ENCODE results near the gene TTYH1. TPM values are rescaled to one million over a fixed set of nuclear protein-coding genes. Genes with fewer than 3 reads are reported as not detected.

Gene TTYH1
- total and polyA plus RNA-seq, 3 donors from 2014 or later = 126 to 248 (median 226) TPM

DNA sequence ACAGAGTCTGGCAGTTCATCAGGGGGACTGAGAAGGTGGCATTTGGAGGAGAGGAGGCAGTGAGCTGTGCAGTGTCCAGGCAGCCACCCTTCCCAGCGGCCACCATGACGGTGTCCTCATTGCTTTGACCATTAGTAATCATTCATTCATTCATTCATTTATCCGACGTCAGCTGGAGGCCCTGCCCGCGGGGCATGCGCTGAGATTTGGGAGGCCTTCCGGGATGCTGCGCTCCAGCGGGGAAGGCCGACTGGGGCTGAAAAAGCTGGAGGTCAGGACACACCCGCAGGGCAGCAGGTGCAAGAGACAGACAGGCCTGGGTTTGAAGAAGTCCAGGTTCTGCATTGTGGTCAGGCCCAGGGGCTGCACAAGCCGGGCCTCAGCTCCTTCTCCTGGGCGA lies 8.9 kb downstream of the TTYH1 start:
- Histone ChIP-seq H3K4me3 (no peak overlapping the region), H3K4me1 (peaks cover 11% of the 10 kb centered on the region), H3K27ac (no peak overlapping the region), H3K9me3 (no peaks in the 10 kb centered on the region), H3K27me3 (no peaks in the 10 kb centered on the region), H3K36me3 (ENCODE audit: low read depth, missing control alignments) (no peaks in the 10 kb centered on the region)
- intact Hi-C loops (cut with DNase I; ENCODE audit: low total_unique reads) = no loop called here
- WGBS, 2 donors = 86 to 91% methylated on average over 12 to 14 of the region's 14 CpGs
- no peak for DNase-seq
- TF ChIP-seq POLR2A (IDR thresholded peaks at IDR 0.05) = no peak
- TF ChIP-seq, protein P1, sequence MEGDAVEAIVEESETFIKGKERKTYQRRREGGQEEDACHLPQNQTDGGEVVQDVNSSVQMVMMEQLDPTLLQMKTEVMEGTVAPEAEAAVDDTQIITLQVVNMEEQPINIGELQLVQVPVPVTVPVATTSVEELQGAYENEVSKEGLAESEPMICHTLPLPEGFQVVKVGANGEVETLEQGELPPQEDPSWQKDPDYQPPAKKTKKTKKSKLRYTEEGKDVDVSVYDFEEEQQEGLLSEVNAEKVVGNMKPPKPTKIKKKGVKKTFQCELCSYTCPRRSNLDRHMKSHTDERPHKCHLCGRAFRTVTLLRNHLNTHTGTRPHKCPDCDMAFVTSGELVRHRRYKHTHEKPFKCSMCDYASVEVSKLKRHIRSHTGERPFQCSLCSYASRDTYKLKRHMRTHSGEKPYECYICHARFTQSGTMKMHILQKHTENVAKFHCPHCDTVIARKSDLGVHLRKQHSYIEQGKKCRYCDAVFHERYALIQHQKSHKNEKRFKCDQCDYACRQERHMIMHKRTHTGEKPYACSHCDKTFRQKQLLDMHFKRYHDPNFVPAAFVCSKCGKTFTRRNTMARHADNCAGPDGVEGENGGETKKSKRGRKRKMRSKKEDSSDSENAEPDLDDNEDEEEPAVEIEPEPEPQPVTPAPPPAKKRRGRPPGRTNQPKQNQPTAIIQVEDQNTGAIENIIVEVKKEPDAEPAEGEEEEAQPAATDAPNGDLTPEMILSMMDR (IDR thresholded peaks at IDR 0.05) = no peak

DNA sequence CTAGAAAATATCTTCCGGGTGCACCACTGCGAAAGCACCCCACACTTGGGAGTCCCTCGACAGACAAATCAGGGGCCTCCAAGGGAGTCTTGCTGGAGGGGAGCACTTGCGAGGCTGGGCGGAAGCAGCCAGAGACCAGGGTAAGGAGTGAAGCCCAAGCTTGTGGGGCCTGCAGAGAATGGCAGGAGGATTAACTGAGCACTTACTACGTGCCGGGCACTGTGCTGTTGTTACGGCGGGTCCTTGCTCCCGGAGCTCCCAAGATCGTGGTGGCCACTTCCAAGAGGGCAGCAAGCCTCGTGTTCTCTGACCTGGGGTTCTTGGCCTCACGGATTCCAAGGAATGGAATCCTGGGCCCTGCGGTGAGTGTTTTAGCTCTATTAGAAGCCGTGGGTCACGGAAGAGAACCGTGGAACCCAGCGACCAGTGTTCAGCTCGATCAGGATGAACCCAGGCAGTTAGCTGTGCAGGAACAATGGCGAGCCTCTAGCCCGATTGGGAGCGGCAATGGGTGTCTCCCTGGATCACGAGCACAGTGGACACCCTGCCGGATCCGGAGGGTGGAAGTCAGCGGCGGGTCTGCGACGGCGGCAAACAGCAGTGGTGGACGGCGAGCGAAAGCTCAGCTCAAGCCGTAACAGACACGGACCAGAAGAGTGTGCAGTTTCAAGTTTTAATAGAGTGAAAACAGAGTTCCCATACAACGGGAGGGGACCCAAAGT lies 9.6 kb downstream of the TTYH1 start:
- 87 to 93% methylated on average over 17 to 36 of the region's 36 CpGs for WGBS, 2 donors
- Histone ChIP-seq H3K27me3 (no peaks in the 10 kb centered on the region), H3K4me3 (no peak overlapping the region), H3K27ac (no peak overlapping the region), H3K36me3 (ENCODE audit: low read depth, missing control alignments) (no peaks in the 10 kb centered on the region), H3K9me3 (no peaks in the 10 kb centered on the region), H3K4me1 (peaks cover 7% of the 10 kb centered on the region)
- DNase-seq = no peak
- intact Hi-C loops (cut with DNase I; ENCODE audit: low total_unique reads) = no loop called here
- TF ChIP-seq, protein P1 (IDR thresholded peaks at IDR 0.05) = no peak
- TF ChIP-seq POLR2A (IDR thresholded peaks at IDR 0.05) = no peak

GRCh38 chr19:54425382-54425723 lies 10.1 kb downstream of the TTYH1 start:
- Histone ChIP-seq H3K36me3 (ENCODE audit: low read depth, missing control alignments) (no peaks in the 10 kb centered on the region), H3K4me1 (peaks cover 8% of the 10 kb centered on the region), H3K4me3 (no peak overlapping the region), H3K9me3 (no peaks in the 10 kb centered on the region), H3K27me3 (no peaks in the 10 kb centered on the region), H3K27ac (no peak overlapping the region)
- TF ChIP-seq, protein P1 (IDR thresholded peaks at IDR 0.05) = no peak
- no peak for TF ChIP-seq POLR2A (IDR thresholded peaks at IDR 0.05)
- 75 to 85% methylated on average over 5 of the region's 5 CpGs for WGBS, 2 donors
- no peak for DNase-seq
- intact Hi-C loops (cut with DNase I; ENCODE audit: low total_unique reads) = no loop called here

GRCh38 chr19:54426291-54426931 lies 11.1 kb downstream of the TTYH1 start:
- H3K36me3 ChIP-seq (ENCODE audit: low read depth, missing control alignments) = no peaks in the 10 kb centered on the region

More at GRCh38 chr19:54426291-54426931, 11.1 kb downstream of the TTYH1 start:
- peaks cover 17% of the 10 kb centered on the region for H3K4me1 ChIP-seq
- no peaks in the 10 kb centered on the region for H3K9me3 ChIP-seq
- H3K27me3 ChIP-seq = no peaks in the 10 kb centered on the region
- WGBS, 2 donors = 78 to 81% methylated on average over 16 to 17 of the region's 17 CpGs
- no peak overlapping the region for H3K4me3 ChIP-seq
- DNase-seq = no peak
- intact Hi-C loops (cut with DNase I; ENCODE audit: low total_unique reads) = no loop called here
- TF ChIP-seq, protein P1 (IDR thresholded peaks at IDR 0.05) = no peak
- TF ChIP-seq POLR2A (IDR thresholded peaks at IDR 0.05) = no peak
- no peak overlapping the region for H3K27ac ChIP-seq

Measured in testis (tissue), 3 donors.